Measurements from ENCODE around the gene ABT1.
A peak's percentile ranks its signal among the peaks of the same experiment; 100 is the strongest.
"Not testable (repeated sequence)": the region's sequence is repeated elsewhere in the genome, so short reads cannot be mapped to it uniquely, and the experiment has no call there.

Gene ABT1

GRCh38 chr6:26596579-26597388, at the start of gene ABT1:
Gene ABT1, plus strand, starts transcription at chr6:26596953. Its CDS starts 30 bp downstream, at chr6:26596983.
- DNase-seq (ENCODE audit: low spot score) = peak; percentile 98

GRCh38 chr6:26547363-26547762, 49.4 kb upstream of the ABT1 start:
- not testable (repeated sequence) for DNase-seq (ENCODE audit: low spot score)

- DNase-seq (ENCODE audit: low spot score) = peak; percentile 65
These were observed 46.3 kb upstream of the ABT1 start for GRCh38 chr6:26550250-26550993.

- no peak for DNase-seq (ENCODE audit: low spot score)
These were observed 44.5 kb upstream of the ABT1 start for GRCh38 chr6:26552205-26552604.

- DNase-seq (ENCODE audit: low spot score) = no peak
These were observed 44.0 kb upstream of the ABT1 start for GRCh38 chr6:26552640-26553188.

- DNase-seq (ENCODE audit: low spot score) = peak; percentile 60
These were observed 43.5 kb upstream of the ABT1 start for GRCh38 chr6:26553264-26553634.

- no peak for DNase-seq (ENCODE audit: low spot score)
These were observed 42.9 kb upstream of the ABT1 start for GRCh38 chr6:26553635-26554446.

- no peak for DNase-seq (ENCODE audit: low spot score)
These were observed 42.4 kb upstream of the ABT1 start for GRCh38 chr6:26554447-26554696.

- DNase-seq (ENCODE audit: low spot score) = peak; percentile 46
These were observed 41.9 kb upstream of the ABT1 start for GRCh38 chr6:26554697-26555504.

- no peak for DNase-seq (ENCODE audit: low spot score)
These were observed 41.1 kb upstream of the ABT1 start for GRCh38 chr6:26555505-26556262.

GRCh38 chr6:26556263-26557070, 40.3 kb upstream of the ABT1 start:
- DNase-seq (ENCODE audit: low spot score) = no peak

- no peak for DNase-seq (ENCODE audit: low spot score)
These were observed 35.0 kb upstream of the ABT1 start for GRCh38 chr6:26561533-26562466.

- no peak for DNase-seq (ENCODE audit: low spot score)
These were observed 33.3 kb upstream of the ABT1 start for GRCh38 chr6:26563488-26563887.

GRCh38 chr6:26568601-26569432, 27.9 kb upstream of the ABT1 start:
- DNase-seq (ENCODE audit: low spot score) = peak; percentile 87

GRCh38 chr6:26569433-26569764, 27.4 kb upstream of the ABT1 start:
- DNase-seq (ENCODE audit: low spot score) = no peak

GRCh38 chr6:26570027-26570809, 26.5 kb upstream of the ABT1 start:
- no peak for DNase-seq (ENCODE audit: low spot score)

GRCh38 chr6:26571592-26572296, 25.0 kb upstream of the ABT1 start:
- DNase-seq (ENCODE audit: low spot score) = no peak
